ENCODE data around the gene TYW3.
"Not testable (repeated sequence)": the region's sequence is repeated elsewhere in the genome, so short reads cannot be mapped to it uniquely, and the experiment has no call there.

Gene TYW3

GRCh38 chr1:74731399-74732052, 1.4 kb upstream of the TYW3 start:
- peak; percentile 23 for DNase-seq (ENCODE audit: low spot score)

DNA sequence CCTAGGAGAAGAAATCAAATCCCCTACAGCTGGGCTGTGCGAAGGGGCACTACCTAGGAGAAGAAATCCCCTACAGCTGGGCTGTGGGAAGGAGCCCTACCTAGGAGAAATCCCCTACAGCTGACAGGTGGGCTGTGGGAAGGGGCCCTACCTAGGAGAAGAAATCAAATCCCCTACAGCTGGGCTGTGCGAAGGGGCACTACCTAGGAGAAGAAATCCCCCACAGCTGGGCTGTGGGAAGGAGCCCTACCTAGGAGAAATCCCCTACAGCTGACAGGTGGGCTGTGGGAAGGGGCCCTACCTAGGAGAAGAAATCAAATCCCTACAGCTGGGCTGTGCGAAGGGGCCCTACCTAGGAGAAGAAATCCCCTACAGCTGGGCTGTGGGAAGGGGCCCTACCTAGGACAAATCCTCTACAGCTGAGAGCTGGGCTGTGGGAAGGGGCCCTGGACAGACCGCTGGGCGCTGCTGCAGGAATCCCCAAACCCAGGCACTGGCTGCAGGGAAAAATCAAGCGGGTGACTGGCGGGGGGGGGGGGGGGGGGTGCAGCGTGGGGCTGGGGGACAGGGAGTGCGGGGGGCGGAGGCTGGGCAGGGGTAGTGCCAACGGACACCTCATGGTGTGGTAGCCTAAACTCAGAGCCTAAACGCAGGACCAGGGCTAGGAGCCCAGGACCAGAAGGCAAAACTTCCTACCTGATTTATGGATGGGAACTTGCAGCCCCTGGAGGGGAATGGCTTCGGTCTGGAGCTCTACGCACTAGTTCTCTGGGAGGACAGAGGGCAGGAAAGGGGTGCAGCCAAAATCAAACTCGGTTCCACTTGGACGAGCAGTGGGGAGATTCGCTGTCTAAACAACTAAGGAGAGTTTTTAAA, 643 bp upstream of the TYW3 start:
- not testable (repeated sequence) for DNase-seq (ENCODE audit: low spot score)

DNA sequence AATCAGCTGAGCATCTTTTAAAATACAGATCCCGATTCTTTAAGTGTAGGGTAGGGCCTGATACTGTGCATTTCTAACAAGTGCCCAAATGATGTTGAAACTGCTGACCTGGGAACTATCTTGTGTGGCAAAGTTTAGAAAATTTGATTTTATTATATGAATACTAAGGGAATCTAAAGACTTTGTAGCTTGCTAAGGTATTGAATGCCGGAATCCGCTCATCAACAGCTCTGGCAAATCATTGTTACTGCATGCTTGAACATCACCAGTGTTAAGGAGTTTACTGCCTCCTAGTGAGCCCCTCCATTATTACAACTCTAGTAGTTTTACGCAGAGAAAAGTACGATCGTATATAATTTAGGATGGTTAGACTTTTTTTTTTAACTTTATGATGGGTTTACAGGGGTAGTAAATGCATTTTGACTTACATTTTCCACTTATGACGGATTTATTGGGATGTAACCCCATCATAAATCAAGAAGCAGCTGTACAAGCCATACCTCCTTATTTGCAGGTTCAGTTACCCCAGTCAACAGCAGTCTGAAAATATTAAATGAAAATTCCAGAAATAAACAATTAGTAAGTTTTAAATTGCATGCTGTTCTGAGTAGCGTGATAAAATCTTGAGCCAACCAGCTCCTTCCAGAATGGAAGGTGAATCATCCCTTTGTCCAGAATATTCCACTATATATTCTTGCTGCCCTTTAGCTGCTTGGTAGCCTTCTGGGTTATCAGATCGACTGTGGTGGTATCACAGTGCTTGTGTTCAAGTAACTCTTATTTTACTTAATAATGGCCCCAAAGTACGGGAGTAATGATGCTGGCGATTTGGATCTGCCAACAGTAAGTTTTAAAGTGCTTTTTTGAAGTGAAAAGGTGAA, 892 bp downstream of the TYW3 start:
- peak; percentile 71 for DNase-seq (ENCODE audit: low spot score)

DNA sequence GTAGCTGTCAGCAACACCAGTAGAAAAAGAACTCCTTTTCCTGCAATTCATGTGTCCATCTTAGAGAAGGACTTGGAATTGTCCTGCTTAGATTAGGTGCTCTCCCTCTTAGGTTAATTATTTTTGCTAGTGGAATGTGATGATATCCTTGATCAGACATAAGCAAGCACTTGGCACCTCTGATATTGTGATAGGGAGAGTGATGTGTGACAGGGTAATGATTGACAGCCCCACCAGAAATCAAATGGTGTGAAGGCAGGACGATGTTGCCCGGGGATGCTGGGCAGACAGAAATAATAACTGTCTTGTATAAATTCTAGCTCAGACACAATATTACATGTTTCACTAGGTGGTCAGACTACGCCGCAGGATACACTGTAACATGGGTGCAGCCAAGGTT, 4.4 kb downstream of the TYW3 start:
- DNase-seq (ENCODE audit: low spot score) = no peak

- not testable (repeated sequence) for DNase-seq (ENCODE audit: low spot score)
Measured at GRCh38 chr1:74740307-74740980, 7.5 kb downstream of the TYW3 start.

- DNase-seq (ENCODE audit: low spot score) = not testable (repeated sequence)
Measured at GRCh38 chr1:74745247-74745646, 12.3 kb downstream of the TYW3 start.

- DNase-seq (ENCODE audit: low spot score) = peak; percentile 30
Measured at GRCh38 chr1:74748960-74749359, 16.0 kb downstream of the TYW3 start.

GRCh38 chr1:74753104-74753503, 20.2 kb downstream of the TYW3 start:
- no peak for DNase-seq (ENCODE audit: low spot score)

DNA sequence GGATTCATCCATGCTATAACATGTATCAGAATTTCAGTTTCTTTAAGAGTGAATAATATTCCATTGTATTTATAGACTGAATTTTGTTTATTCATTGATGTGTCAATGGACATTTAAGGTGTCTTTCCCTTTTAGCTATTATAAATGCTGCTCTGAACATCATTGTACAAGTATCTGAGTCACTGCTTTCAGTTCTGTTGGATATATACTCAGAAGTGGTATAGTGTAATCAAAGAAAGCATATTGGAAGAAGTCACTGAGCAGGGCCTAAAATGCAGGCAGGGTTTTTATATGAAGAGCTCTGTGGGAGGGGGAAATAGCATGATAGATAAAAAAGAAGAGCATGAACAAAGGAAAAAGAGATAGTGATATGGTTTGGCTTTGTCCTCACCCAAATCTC, 22.5 kb downstream of the TYW3 start:
- no peak for DNase-seq (ENCODE audit: low spot score)

DNA sequence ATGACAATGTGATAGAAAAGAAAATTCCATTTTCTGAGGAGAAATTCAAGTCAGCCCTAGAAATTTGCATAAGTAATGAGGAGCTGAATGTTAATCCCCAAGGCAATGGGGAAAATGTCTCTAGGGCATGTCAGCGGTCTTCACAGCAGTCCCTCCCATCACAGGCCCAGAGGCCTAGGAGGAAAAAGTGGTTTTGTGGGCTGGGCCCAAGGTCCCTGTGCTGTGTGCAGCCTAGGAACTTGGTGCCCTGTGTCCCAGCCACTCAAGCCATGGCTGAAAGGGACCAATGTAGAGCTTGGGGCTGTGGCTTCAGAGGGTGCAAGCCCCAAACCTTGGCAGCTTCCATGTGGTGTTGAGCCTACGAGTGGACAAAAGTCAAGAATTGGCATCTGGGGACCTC, 23.7 kb downstream of the TYW3 start:
- not testable (repeated sequence) for DNase-seq (ENCODE audit: low spot score)

DNA sequence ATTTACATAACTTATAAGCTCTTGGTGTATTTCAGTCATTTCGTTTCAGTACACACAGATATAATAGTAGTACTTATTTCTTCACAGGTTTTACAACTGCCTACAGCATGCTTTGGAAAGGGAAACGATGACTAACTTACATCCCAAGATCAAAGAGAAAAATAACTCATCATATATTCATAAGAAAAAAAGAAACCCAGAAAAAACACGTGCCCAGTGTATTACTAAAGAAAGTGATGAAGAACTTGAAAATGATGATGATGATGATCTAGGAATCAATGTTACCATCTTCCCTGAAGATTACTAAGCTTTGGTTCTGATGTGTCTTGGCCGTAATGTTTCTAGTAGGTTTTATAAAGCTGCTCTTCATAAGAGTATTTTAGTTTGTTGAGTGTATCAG, 30.9 kb downstream of the TYW3 start:
- no peak for DNase-seq (ENCODE audit: low spot score)

- no peak for DNase-seq (ENCODE audit: low spot score)
Measured at GRCh38 chr1:74766579-74766978, 33.6 kb downstream of the TYW3 start.

GRCh38 chr1:74767490-74767889, 34.5 kb downstream of the TYW3 start:
- no peak for DNase-seq (ENCODE audit: low spot score)

GRCh38 chr1:74771913-74772515, 39.1 kb downstream of the TYW3 start:
- DNase-seq (ENCODE audit: low spot score) = peak; percentile 63

DNA sequence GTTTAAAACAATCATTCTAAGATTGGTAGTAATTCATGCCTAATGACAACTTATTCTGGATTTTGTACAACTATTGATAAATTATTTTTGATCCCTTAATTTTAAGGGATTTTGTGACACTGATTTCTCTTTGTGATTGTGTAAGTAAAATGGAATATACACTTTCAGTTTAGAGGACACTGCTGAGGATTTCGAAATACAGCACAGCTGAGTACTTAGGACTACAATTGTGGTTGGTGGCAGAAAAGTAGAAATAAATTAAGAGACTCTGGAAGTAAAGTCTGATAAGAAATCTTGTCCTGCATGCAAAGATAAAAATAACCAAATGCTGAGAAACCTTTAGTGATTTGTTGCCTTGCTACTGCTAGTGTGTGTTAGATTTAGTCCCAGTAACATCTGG, 40.0 kb downstream of the TYW3 start:
- no peak for DNase-seq (ENCODE audit: low spot score)

DNA sequence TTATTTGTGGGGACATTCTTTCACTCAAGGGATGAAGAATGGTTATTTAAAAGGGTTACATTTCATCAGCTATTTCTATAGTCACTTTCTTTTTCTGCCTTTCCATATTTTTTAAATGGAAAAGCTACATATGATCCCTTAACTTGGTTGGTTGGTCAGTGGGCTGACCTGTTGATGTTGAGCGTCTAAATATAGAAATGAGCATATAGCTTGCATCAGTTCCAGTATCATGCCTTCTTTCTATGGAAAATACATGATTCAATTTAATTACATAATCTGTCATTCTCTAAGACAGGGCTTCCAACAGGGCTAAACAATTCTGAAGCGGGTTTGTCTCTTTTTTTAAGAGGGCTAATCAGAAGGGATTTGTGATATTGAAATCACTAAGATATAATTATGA, 40.6 kb downstream of the TYW3 start:
- DNase-seq (ENCODE audit: low spot score) = no peak

- no peak for DNase-seq (ENCODE audit: low spot score)
Measured at GRCh38 chr1:74775735-74776134, 42.8 kb downstream of the TYW3 start.

DNA sequence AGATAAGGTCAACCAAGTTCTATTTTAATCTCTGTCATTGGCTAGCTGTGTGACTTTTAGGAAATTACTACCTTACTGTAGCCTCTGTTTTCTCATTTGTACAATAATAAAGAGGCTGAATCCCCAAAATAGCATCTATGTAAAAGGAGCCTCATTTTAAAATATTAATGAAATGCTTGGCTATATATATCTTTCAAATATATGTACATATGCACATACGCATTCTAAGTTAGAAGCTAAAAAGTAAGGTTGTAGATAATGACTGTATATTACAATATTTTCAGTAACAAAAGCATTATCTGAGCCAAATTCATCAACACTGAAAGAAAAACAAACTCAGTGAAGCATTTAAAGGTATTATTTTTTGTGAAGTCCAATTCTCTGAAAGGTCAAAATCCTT, 44.6 kb downstream of the TYW3 start:
- DNase-seq (ENCODE audit: low spot score) = no peak

DNA sequence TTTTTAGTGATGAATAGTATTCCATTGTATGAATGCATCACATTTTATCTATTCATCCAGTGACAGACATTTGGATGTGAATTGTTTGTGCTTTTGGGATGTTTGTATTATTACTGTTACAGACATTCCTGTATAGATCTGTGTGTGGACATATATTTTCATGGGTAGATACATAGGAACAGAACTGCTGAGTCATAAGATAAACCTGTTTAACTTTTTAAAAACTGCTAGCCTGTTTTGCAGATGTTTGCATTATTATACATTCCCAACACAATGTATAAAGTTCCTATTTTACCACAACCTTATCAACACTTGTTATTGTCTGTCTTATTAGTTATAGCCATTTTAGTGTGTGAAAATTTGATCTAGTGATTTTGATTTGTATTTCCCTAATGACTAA, 46.8 kb downstream of the TYW3 start:
- DNase-seq (ENCODE audit: low spot score) = no peak

DNA sequence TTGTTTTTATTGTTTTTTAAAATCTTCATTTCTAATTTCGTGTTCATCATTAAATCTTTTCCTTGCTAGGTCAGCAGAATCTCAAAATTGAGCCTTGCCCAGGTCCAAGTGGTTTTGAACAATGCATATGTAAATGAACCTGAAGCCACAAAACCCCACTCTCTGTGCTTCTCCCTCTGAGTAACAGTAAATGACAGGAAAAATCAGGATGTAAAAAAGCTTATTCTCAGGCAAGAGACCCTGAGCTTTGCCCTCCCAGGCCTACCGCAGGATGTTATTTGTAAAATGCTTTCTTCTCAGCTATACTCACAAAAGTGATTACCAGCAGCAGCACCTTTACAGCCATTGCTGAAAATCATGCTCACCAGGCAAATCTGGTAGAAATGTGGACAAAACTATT, 47.6 kb downstream of the TYW3 start:
- no peak for DNase-seq (ENCODE audit: low spot score)

DNA sequence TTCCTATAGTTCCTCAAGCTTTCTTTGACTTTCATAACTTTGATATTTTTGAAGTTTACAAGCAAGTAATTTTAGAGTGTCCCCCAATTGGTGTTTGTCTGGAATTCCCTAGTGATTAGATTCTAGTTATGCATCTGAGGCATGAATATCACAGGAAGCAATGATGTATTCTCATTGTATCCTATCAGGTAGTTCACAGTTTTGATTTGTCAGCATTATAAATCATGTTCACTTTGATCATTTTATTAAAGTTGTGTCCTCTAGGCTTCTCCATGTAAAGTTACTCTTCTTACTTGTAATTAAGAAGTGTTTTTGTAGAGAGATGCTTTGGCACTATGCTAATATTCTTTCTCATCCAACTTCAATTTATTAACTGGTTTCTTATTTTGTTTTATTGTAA, 53.0 kb downstream of the TYW3 start:
- no peak for DNase-seq (ENCODE audit: low spot score)

GRCh38 chr1:74790453-74790852, 57.5 kb downstream of the TYW3 start:
- DNase-seq (ENCODE audit: low spot score) = no peak
